Ureter (tissue), 1 donor: ENCODE data around the gene RNH1. TPM values are rescaled to one million over a fixed set of nuclear protein-coding genes. Genes with fewer than 3 reads are reported as not detected.

Experiments
- total RNA-seq: library from RNA; stranded (reverse); gene quantifications from one replicate; pipeline ENCODE4 v1.2.4, GENCODE V29; 2023
- donor health status: DM: yes; HTN: yes; CAD: no.

Gene RNH1
- total RNA-seq, 1 donor from 2014 or later = 182 TPM

Other genes with a start within 250 kb of the RNH1 start
- 0.36 TPM for gene NLRP6, start 228.8 kb downstream of the RNH1 start, total RNA-seq
- 45.0 TPM for gene PGGHG, start 218.1 kb downstream of the RNH1 start, total RNA-seq
- not detected for gene IFITM5, start 207.7 kb downstream of the RNH1 start, total RNA-seq
- gene IFITM2, start 199.4 kb downstream of the RNH1 start, total RNA-seq = 408 TPM
- 150 TPM for gene IFITM1, start 193.2 kb downstream of the RNH1 start, total RNA-seq
- 536 TPM for gene IFITM3, start 186.4 kb downstream of the RNH1 start, total RNA-seq
- 3.3 TPM for gene B4GALNT4, start 137.7 kb downstream of the RNH1 start, total RNA-seq
- 78.5 TPM for gene PKP3, start 113.0 kb downstream of the RNH1 start, total RNA-seq
- 73.9 TPM for gene SIGIRR, start 92.2 kb downstream of the RNH1 start, total RNA-seq
- gene ANO9, start 65.2 kb downstream of the RNH1 start, total RNA-seq = 17.9 TPM
- gene PTDSS2, start 57.0 kb downstream of the RNH1 start, total RNA-seq = 28.6 TPM
- 85.3 TPM for gene HRAS, start 28.3 kb upstream of the RNH1 start, total RNA-seq
- gene LRRC56, start 30.3 kb upstream of the RNH1 start, total RNA-seq = 3.4 TPM
- 8.8 TPM for gene LMNTD2, start 53.5 kb upstream of the RNH1 start, total RNA-seq
- gene RASSF7, start 53.7 kb upstream of the RNH1 start, total RNA-seq = 54.9 TPM
- gene PHRF1, start 69.2 kb upstream of the RNH1 start, total RNA-seq = 43.6 TPM
- gene IRF7, start 108.7 kb upstream of the RNH1 start, total RNA-seq = 14.9 TPM
- gene CDHR5, start 117.7 kb upstream of the RNH1 start, total RNA-seq = not detected
- gene SCT, start 119.9 kb upstream of the RNH1 start, total RNA-seq = not detected
- 2.6 TPM for gene DRD4, start 130.0 kb upstream of the RNH1 start, total RNA-seq
- 36.9 TPM for gene DEAF1, start 188.0 kb upstream of the RNH1 start, total RNA-seq
- 32.5 TPM for gene TMEM80, start 188.6 kb upstream of the RNH1 start, total RNA-seq
- 156 TPM for gene EPS8L2, start 199.0 kb upstream of the RNH1 start, total RNA-seq
- 172 TPM for gene TALDO1, start 240.2 kb upstream of the RNH1 start, total RNA-seq